ENCODE data around the gene THOP1.

Gene THOP1

DNA sequence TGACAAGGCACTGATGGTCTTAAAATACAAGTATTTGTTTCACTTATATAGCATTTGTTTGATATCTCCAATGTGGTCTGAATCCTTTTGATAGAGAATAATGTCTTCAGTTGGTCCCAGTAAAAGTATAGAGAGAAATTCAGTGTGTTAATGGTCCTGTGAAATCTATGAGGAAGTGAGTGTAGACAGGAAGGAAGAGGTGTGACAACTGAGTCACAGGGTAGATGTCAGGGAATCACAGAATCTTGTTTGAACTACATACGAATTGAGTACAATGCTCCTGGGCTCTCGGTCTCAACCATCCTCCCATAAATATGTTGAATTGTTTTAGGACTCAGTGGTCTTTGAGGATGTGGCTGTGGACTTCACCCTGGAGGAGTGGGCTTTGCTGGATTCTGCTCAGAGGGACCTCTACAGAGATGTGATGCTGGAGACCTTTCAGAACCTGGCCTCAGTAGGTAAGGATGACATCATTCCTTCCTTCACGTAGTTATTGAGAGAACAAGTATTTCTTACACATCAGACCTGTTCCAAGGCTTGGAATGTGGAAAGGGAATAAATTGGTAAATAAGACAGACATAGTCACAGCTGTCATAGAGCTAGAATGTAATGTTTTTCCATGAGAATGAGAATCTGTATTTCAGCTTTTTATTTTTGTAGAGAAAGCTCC lies 65.1 kb downstream of the THOP1 start:
- in situ Hi-C loops (cut with MboI; ENCODE audit: low sequenced_read_pairs) = no loop called here

DNA sequence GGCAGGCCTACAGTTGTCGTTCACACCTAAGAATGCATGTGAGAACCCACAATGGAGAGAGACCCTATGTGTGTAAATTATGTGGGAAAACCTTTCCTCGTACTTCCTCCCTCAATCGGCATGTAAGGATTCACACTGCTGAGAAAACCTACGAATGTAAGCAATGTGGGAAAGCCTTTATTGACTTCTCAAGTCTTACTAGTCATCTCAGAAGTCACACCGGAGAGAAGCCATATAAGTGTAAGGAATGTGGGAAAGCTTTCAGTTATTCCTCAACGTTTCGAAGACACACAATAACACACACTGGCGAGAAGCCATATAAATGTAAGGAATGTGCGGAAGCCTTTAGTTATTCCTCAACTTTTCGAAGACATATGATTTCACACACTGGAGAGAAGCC lies 67.3 kb downstream of the THOP1 start:
- in situ Hi-C loops (cut with MboI; ENCODE audit: low sequenced_read_pairs) = no loop called here

DNA sequence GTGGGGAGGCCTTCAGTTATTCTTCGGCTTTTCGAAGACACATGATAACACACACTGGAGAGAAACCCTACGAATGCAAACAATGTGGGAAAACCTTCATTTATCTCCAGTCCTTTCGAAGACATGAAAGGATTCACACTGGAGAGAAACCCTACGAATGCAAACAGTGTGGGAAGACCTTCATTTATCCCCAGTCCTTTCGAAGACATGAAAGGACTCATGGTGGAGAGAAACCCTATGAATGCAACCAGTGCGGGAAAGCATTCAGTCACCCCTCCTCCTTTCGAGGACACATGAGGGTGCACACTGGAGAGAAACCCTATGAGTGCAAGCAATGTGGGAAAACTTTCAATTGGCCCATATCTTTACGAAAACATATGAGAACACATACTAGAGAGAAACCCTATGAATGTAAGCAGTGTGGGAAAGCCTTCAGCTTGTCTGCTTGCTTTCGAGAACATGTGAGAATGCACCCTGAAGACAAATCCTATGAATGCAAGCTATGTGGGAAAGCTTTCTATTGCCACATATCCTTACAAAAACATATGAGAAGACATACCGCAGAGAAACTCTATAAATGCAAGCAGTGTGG lies 67.8 kb downstream of the THOP1 start:
- in situ Hi-C loops (cut with MboI; ENCODE audit: low sequenced_read_pairs) = no loop called here

DNA sequence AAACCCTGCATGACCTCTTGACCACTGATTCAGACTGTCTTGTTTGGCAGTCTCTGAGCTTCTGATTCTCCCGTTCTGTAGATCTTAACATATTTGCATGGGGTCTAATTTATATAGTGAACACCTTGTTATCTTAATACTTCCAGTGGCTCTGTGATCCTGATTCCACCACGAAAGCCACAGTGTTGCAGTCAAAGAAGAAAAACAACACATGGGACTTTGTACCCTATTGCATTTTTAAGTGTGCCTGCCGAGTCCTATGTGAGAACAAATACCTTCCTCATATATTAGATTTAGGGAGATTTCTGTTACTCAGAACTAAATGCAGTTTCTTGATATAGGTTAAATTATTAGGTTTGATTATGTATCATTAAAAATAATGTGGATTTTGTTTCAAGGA lies 69.5 kb downstream of the THOP1 start:
- in situ Hi-C loops (cut with MboI; ENCODE audit: low sequenced_read_pairs) = no loop called here

DNA sequence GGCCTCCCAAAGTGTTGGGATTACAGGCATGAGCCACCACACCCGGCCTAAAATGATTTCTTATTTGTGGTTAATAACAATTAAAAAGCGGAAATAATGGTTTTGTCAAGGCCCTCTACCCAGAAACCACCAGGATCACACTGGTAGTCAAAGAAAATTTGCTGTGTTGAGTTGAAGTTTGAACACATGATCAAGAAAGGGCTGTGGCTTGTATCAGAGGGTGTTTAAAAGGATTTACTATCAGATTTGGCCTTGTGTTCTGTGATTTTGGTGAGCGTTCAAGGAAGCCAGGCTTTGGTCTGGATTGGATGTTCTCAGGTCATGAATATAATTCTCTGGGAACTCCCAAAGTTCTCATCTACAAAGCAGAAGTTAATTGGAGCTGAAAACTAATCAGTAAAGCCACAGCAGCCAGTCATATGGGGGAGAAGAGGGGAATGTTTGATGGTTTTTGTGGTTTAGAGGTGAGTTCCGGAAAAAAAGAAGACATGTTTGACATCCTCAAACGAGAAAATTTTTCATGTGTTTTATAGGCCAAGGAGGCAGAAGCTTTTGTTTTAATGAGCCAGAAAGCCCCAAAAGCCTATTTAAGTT lies 71.3 kb downstream of the THOP1 start:
- in situ Hi-C loops (cut with MboI; ENCODE audit: low sequenced_read_pairs) = no loop called here

DNA sequence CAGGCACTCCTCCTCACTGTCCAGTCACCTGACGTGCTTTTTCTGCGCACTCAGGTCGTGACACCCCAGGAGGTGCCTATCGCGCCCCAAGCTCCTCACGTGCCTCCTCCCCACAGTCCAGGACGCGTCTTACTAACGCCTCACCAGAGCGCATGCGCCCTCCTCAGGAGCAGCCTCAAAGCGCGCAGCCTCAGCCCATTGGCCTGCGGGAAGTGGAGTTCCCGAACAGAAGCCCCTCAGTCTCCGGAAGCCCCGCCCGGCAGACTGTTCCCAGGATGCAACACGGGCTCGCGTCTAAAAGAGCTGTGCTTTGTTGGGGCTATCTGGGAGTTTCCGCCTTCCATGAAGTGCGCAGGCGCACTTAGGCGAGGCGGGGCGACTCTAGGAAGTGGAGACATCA lies 73.6 kb downstream of the THOP1 start:
- in situ Hi-C loops (cut with MboI; ENCODE audit: low sequenced_read_pairs) = no loop called here

DNA sequence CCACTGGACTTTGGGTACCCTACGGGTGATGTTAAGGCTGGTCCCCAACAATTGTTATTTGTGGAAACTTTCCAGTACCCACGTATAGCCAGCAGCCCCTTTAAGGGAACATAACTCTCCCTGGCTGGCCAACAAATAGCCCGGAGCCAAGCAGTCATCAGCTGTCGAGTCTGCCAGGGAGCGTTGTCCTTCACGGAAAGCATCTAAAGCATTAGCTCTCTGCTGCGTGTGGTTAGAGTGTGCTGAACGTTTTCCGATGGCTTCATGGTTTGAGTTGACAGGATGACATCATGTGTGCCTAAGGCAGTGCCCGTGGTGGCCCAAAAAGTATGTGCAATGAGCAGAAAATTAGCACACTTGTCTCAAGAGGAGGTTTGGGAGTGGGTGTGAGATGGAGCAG lies 78.5 kb downstream of the THOP1 start:
- in situ Hi-C loops (cut with MboI; ENCODE audit: low sequenced_read_pairs) = no loop called here

Data from HL-60/S4 (cell line).